ENCODE data around the gene NABP1.

NABP1 gene

GRCh38 chr2:191670076-191670475, 7.9 kb upstream of the NABP1 start:
- no peak overlapping the region for H3K27ac ChIP-seq
- TF ChIP-seq, protein P1, sequence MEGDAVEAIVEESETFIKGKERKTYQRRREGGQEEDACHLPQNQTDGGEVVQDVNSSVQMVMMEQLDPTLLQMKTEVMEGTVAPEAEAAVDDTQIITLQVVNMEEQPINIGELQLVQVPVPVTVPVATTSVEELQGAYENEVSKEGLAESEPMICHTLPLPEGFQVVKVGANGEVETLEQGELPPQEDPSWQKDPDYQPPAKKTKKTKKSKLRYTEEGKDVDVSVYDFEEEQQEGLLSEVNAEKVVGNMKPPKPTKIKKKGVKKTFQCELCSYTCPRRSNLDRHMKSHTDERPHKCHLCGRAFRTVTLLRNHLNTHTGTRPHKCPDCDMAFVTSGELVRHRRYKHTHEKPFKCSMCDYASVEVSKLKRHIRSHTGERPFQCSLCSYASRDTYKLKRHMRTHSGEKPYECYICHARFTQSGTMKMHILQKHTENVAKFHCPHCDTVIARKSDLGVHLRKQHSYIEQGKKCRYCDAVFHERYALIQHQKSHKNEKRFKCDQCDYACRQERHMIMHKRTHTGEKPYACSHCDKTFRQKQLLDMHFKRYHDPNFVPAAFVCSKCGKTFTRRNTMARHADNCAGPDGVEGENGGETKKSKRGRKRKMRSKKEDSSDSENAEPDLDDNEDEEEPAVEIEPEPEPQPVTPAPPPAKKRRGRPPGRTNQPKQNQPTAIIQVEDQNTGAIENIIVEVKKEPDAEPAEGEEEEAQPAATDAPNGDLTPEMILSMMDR (IDR thresholded peaks at IDR 0.05): no peak

GRCh38 chr2:191670787-191671186, 7.1 kb upstream of the NABP1 start:
- Histone ChIP-seq H3K27ac (no peak overlapping the region), H3K4me3 (no peak overlapping the region)
- TF ChIP-seq, protein P1 (IDR thresholded peaks at IDR 0.05): no peak
- no peak for DNase-seq (ENCODE audit: low spot score)

More at GRCh38 chr2:191670076-191670475, 7.9 kb upstream of the NABP1 start:
- DNase-seq (ENCODE audit: low spot score): no peak
- H3K4me3 ChIP-seq: no peak overlapping the region

DNA sequence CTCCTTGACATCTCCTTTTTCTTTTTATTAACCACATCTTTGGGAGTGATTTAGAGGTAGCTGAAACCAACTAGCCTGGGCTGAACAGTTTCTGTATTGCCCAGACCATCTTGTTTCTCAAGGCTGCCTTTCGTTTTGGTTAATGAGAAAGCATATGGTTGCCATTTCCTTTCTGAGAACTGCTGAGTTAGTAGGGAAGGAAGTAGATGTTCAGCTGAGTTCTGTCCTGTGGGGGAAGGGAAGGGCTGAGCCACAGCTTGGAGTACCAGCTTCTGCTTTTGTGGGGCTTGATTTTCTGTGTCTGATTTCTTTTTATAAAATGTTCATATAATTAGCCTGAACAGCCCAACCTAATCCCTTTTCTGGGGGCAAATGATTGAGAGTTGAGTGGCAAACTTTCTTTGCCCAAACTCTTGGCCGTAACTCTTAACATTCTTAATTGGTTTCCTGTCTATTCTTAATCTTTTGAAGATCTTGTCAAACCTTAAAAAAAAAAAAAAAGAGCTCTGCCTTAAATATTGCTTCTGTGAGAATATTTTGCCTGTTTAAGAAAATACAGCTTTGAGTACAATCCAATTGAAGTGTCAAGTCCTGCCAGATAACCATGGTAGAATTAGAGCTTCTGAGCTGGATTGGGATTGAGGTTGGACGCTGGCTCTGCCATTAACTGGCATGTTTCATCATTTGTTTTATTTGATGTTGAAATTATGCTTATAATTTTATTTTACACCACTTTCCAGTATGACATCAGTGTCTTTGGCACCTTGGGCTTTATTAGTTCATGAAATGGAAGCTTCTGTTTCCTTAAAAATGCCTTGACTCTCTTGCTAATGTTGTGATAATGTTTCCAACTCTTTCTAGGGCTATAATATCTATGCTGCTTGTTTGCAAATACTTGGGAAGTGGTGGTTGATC, 1.9 kb upstream of the NABP1 start:
- TF ChIP-seq, protein P1 (IDR thresholded peaks at IDR 0.05): no peak
- no peak overlapping the region for H3K4me3 ChIP-seq
- H3K27ac ChIP-seq: peak overlapping the region; percentile 87 to 92
- DNase-seq (ENCODE audit: low spot score): no peak

GRCh38 chr2:191676790-191677645, 918 bp upstream of the NABP1 start:
- peak overlapping the region; percentile 84 for H3K4me3 ChIP-seq
- no peak for DNase-seq (ENCODE audit: low spot score)
- TF ChIP-seq, protein P1 (IDR thresholded peaks at IDR 0.05): no peak
- H3K27ac ChIP-seq: peak overlapping the region; percentile 87 to 92

- peak overlapping the region; percentile 87 to 92 for H3K27ac ChIP-seq
- TF ChIP-seq, protein P1 (IDR thresholded peaks at IDR 0.05): no peak
- DNase-seq (ENCODE audit: low spot score): peak; percentile 77
- peak overlapping the region; percentile 84 for H3K4me3 ChIP-seq
Measured at GRCh38 chr2:191678437-191679100, 633 bp downstream of the NABP1 start.

DNA sequence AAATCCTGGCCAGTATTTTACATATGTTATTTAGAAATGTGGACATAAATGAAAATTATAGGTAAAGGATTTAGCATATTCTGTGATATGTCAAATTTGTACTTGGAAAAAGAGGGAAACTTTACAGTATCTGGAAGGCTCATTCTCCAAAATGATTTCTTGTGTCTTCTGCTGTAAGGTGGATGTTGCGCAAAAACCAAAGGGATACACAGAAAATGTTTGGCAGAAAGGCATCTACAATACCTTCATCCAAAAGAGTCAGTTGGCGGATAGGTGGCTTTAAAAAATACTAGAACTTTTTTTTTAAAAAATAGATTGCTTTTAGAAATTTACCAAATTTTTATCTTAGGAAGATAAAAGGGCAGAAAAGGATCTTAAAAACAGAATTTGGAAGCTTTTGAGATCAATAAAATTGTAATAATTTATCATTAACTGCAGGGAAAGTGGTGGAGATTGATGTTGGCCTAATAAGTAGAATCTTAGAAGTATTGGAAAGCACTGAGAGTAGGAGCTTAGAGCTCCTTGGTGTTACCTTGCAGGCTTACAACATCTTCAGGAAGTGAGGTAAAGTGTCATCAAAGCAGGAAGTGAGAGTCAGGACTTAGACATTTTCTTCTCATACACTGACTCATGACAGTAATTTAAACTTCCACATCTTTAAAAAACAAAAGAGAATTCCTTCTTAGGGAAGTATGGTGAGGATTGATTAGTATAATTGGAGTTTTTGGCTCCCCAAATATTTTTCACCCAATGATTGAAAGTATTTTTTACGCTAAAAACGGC, 2.1 kb downstream of the NABP1 start:
- DNase-seq (ENCODE audit: low spot score): no peak
- TF ChIP-seq, protein P1 (IDR thresholded peaks at IDR 0.05): no peak
- peak overlapping the region; percentile 84 for H3K4me3 ChIP-seq
- no peak overlapping the region for H3K27ac ChIP-seq
